Aorta (tissue), 5 donors: ENCODE data around the gene MTERF1. TPM values are rescaled to one million over a fixed set of nuclear protein-coding genes. Genes with fewer than 3 reads are reported as not detected.
"Not testable (repeated sequence)": the region's sequence is repeated elsewhere in the genome, so short reads cannot be mapped to it uniquely, and the experiment has no call there.

Experiments used
- ATAC-seq: fragments of 200-7000 bp; cut with Tn5 transposase; one replicate; pipeline ENCODE4 v1.9.1; 2022; ENCODE audit warnings: moderate library complexity; ENCODE audit not compliant: low FRiP score
- DNase-seq, 2 donors: peaks; one replicate each; pipeline ENCODE4 v3.0.0-alpha.2; 2020
- H3K27ac ChIP-seq, 2 donors: one replicate each; pipeline ENCODE4 v1.5.1; 2013; ENCODE audit warnings: low read length in 2 of 2, mild to moderate bottlenecking in 2 of 2, moderate library complexity in 2 of 2, control low read depth in 1 of 2, inconsistent platforms in 1 of 2, low read depth in 1 of 2
- H3K27me3 ChIP-seq, 2 donors: one replicate each; pipeline ENCODE4 v1.6.1; 2013; ENCODE audit warnings: control low read depth in 1 of 2, low read length in 1 of 2, mild to moderate bottlenecking in 1 of 2, moderate library complexity in 1 of 2; ENCODE audit not compliant: insufficient read depth in 2 of 2, control insufficient read depth in 1 of 2
- H3K36me3 ChIP-seq, 2 donors: one replicate each; pipeline ENCODE4 v1.6.1; 2013; ENCODE audit warnings: control low read depth in 1 of 2, low read length in 1 of 2, mild to moderate bottlenecking in 1 of 2; ENCODE audit not compliant: insufficient read depth in 2 of 2, control insufficient read depth in 1 of 2
- H3K4me1 ChIP-seq, 2 donors: one replicate each; pipeline ENCODE4 v1.6.1; 2013; ENCODE audit warnings: low read length in 2 of 2, control low read depth in 1 of 2, mild to moderate bottlenecking in 1 of 2, moderate library complexity in 1 of 2; ENCODE audit not compliant: insufficient read depth in 2 of 2, control insufficient read depth in 1 of 2
- H3K4me3 ChIP-seq, 2 donors: one replicate each; pipeline ENCODE4 v1.5.1; 2013; ENCODE audit warnings: low read length in 2 of 2, control low read depth in 1 of 2, mild to moderate bottlenecking in 1 of 2
- H3K9me3 ChIP-seq: one replicate; pipeline ENCODE4 v1.6.1; 2013; ENCODE audit warnings: mild to moderate bottlenecking, low read length; ENCODE audit not compliant: control insufficient read depth
- WGBS, 2 donors: extraction: QIAGEN DNeasy Blood & Tissue Kit; methylation state at CpG; one replicate each; pipeline ENCODE4 v1.1.7; 2013; 5-methylcytosine and 5-hydroxymethylcytosine counted together
- intact Hi-C, 2 donors: fragments of 100-400 bp; cut with DNase I; formaldehyde crosslinking; loops; one replicate each; pipeline versions ENCODE4 v1.14.2 to v1.15.0; 2022
- polyA plus RNA-seq, 2 donors: library from polyadenylated mRNA; stranded (reverse); fragments of 200-250 nt; gene quantifications; one replicate each; pipeline ENCODE4 v1.2.3, GENCODE V29; 2013
- total RNA-seq, 2 donors: library from RNA; stranded (reverse); fragmentation: NEBNext Ultra II Directional; extraction: Animal tissue kit (Norgen Biotek cat#: 25700); gene quantifications; one replicate each; pipeline ENCODE4 v1.2.1, GENCODE V29; 2021
- donor health status: healthy with polysubstance abuse.
- donor health status: Bipolar disorder and iron deficiency.
- donor health status: DM: no; HTN: no; CAD: no.
- donor health status: DM: no; HTN: no; CAD: no.
- donor health status: DM: yes; HTN: yes; CAD: no.

The MTERF1 gene
- total and polyA plus RNA-seq, 4 donors = 8.4 to 17.1 (median 10.6) TPM

DNA sequence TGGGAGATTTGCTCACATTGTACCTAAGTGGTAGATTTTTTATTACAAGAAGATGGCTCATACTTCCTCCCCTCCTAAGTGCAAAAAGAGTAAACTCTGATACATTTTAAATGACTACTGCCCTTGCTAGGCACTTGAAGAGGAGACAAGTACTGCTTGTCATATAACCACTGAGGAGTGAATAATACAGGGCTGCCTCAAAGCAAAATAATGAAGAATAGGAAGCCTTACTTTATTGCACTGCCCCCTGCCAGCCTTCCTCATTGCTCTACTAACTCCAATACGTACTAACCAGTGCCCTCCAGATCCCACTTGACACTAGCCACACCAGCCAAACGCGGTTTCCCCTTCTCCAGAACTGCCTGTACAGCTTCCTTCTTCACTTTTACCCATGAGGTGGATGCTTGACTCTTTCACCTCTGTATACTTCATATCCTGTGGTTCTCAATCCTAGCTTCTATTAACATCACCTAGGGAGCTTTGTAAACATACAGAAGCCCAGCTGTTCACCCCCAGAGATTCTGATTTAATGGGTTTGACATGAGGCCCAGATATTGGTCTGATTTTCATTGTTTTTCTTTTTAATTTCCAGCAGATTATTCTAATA lies 11.7 kb upstream of the MTERF1 start:
- intact Hi-C loops = no loop called here
- Histone ChIP-seq H3K27ac (no peak overlapping the region), H3K4me1 (no peaks in the 10 kb centered on the region), H3K4me3 (no peak overlapping the region), H3K27me3 (no peaks in the 10 kb centered on the region), H3K9me3 (no peaks in the 10 kb centered on the region), H3K36me3 (no peaks in the 10 kb centered on the region)
- DNase-seq = no peak
- WGBS, 2 donors = 42 to 51% methylated on average over 3 of the region's 3 CpGs
- no peak for ATAC-seq

DNA sequence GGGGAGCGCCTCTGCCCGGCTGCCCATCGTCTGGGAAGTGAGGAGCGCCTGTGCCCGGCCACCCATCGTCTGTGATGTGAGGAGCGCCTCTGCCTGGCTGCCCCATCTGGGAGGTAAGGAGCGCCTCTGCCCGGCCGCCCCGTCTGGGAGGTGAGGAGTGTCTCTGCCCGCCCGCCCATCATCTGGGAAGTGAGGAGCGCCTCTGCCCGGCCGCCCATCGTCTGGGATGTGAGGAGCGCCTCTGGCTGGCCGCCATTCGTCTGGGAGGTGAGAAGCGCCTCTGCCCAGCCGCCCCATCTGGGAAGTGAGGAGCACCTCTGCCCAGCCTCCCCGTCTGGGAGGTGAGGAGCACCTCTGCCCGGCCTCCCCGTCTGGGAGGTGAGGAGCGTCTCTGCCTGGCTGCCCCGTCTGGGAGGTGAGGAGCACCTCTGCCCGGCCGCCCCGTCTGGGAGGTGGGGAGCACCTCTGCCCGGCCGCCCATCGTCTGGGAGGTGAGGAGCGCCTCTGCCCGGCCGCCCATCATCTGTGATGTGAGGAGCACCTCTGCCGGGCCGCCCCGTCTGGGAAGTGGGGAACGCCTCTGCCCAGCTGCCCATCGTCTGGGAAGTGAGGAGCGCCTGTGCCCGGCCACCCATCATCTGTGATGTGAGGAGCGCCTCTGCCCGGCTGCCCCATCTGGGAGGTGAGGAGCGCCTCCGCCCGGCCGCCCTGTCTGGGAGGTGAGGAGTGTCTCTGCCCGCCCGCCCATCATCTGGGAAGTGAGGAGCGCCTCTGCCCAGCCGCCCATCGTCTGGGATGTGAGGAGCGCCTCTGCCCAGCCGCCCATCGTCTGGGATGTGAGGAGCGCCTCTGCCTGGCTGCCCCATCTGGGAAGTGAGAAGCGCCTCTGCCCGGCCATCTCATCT lies 8.0 kb upstream of the MTERF1 start:
- H3K27me3 ChIP-seq, H3K27ac ChIP-seq, H3K9me3 ChIP-seq, DNase-seq, H3K4me3 ChIP-seq, intact Hi-C loops, H3K4me1 ChIP-seq, ATAC-seq, H3K36me3 ChIP-seq: not testable (repeated sequence)
- 96% methylated on average over 50 to 60 of the region's 60 CpGs for WGBS, 2 donors

DNA sequence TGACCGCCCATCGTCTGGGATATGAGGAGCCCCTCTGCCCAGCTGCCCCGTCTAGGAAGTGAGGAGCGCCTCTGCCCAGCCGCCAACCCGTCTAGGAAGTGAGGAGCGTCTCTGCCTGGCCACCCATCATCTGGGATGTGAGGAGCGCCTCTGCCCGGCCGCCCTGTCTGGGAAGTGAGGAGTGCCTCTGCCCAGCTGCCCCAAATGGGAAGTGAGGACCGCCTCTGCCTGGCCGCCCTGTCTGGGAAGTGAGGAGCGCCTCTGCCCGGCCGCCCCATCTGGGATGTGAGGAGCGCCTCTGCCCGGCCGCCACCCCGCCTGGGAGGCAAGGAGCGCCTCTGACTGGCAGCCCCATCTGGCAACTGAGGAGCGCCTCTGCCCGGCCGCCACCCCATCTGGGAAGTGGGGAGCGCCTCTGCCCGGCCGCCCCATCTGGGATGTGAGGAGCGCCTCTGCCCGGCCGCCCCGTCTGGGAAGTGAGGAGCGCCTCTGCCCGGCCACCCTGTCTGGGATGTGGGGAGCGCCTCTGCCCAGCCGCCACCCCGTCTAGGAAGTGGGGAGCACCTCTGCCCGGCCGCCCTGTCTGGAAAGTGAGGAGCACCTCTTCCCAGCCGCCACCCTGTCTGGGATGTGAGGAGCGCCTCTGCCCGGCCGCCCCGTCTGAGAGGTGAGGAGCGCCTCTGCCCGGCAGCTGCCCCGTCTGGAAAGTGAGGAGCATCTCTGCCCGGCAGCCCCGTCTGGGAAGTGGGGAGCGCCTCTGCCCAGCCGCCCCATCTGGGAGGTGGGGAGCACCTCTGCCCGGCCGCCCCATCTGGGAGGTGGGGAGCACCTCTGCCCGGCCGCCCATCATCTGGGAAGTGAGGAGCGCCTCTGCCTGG lies 7.1 kb upstream of the MTERF1 start:
- H3K4me3 ChIP-seq, intact Hi-C loops, H3K9me3 ChIP-seq, H3K4me1 ChIP-seq, H3K27ac ChIP-seq, H3K27me3 ChIP-seq, H3K36me3 ChIP-seq, DNase-seq, ATAC-seq: not testable (repeated sequence)
- 92 to 95% methylated on average over 43 to 54 of the region's 54 CpGs for WGBS, 2 donors

DNA sequence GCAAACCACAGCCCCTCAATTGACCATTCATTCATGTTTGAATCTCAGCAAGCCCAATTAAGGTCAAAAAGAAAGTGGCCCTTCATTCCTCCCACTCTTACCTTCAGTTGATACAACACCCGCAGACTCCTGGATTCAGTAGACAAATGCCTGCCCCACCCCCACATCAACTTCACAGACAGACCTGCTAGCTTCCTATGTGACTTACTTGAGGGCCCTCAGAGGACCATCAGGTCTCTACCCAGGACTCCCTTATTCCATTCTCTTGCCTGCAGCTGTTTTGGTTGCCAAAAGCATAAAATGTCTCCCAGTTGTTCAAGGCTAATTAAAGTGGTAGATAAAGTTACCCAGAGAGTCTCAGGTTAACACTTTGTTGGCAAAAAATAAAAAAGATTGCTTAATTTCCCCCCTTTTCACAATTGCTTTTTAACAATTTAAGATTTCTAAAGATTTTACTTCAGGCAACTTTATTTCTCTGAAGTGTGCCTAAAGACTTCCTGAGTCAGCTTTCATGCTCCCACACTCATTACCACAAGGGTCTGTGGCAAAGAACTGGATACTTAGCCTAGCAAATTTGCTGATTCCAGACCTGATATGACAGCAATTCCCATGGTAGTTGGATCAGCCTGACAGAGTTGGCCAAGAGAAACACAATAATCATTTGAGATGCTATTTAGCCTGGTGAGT lies 3.3 kb upstream of the MTERF1 start:
- intact Hi-C loops = loop anchor here in 1 of 2 donors (5.0 kb wide), 1 partner anchor 802 kb away; no protein-coding TSS in a partner anchor
- 65 to 80% methylated on average over 1 of the region's 1 CpG for WGBS, 2 donors
- ATAC-seq (no peak), DNase-seq (no peak)
- no peak overlapping the region for H3K4me3 ChIP-seq
- H3K36me3 ChIP-seq = no peaks in the 10 kb centered on the region
- H3K27ac ChIP-seq = no peak overlapping the region
- no peaks in the 10 kb centered on the region for H3K4me1 ChIP-seq
- no peaks in the 10 kb centered on the region for H3K9me3 ChIP-seq
- no peaks in the 10 kb centered on the region for H3K27me3 ChIP-seq

DNA sequence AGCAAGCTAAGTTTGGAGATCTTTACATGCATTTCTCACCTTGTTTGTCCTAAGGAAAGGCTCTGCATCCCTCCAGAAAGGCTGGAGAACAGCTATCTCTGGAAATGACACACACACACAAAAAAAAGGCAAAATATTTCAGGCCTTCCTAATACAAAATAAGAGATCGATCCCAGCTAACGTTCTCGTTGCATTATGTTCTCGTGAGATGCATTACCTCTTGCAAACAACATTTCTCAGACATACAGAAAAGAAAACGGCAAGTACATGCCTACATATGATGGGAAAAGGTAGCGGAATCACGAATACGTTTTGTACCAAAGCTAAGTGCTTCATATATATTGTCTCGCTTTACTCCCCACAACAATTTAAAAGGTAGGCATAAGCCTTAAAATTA lies 488 bp downstream of the MTERF1 start:
- no peak for ATAC-seq
- no peaks in the 10 kb centered on the region for H3K9me3 ChIP-seq
- DNase-seq = no peak
- 2 to 4% methylated on average over 9 of the region's 9 CpGs for WGBS, 2 donors
- no peaks in the 10 kb centered on the region for H3K36me3 ChIP-seq
- no peaks in the 10 kb centered on the region for H3K27me3 ChIP-seq
- intact Hi-C loops = loop anchor here in 1 of 2 donors (5.0 kb wide), 1 partner anchor 798 kb away; no protein-coding TSS in a partner anchor
- no peak overlapping the region for H3K27ac ChIP-seq
- H3K4me3 ChIP-seq = peak overlapping the region; percentile 87 to 96
- peaks cover 0 to 3% of the 10 kb centered on the region in 2 donors for H3K4me1 ChIP-seq

DNA sequence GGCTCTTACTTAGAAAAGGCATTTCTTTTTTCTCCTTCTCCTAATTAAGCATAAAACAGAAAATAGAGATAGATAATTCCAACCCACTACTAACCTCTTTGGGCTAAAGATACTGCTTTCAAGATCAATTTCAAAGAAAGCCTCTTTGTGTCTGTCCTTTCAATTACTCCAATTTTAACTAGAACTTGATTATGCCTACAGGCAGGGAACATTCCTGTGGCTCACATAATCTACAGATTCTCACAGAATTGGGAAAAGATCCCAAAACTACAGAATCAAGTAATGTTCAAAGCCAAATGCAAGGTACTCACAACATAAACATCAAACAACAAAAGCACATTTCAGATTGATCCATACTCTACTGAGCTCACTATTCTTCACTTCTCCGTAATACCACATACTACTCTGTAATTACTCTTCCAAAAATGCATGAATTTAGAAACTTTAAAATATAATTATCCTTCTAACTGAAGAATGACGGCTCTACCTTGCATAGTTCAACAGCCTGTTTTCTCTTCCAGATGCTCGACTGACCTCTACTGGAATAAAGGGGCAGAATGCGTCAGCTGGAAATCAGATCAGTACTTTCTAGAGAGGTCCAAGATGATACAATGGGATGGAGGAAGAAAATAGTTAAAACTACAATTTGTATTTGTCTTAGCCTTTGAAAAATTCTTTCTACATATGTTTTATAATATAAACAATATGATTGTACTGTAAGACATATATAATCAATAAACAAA lies 3.9 kb downstream of the MTERF1 start:
- Histone ChIP-seq H3K27me3 (no peaks in the 10 kb centered on the region), H3K27ac (no peak overlapping the region), H3K36me3 (peaks cover 4 to 6% of the 10 kb centered on the region in 2 donors), H3K4me3 (no peak overlapping the region), H3K9me3 (no peaks in the 10 kb centered on the region), H3K4me1 (peaks cover 0 to 3% of the 10 kb centered on the region in 2 donors)
- intact Hi-C loops = no loop called here
- 68 to 70% methylated on average over 4 of the region's 4 CpGs for WGBS, 2 donors
- DNase-seq (no peak), ATAC-seq (no peak)

DNA sequence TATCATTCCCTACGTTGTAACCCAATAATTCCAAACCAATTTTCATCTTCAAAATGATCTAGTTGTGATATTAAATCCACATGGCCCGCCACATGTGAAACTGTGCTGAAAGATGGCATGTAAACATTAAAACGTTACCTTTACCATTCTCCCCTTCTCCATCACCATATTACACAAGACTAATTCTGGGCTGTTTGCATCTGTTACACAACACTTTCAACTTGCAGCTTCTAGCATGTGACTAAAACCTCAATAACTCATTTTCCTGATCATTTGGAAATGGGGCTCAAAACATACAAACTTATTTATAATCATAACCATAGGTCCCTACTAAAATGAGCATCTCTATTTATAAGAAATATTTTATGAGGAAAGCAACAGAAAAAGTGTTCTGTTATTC lies 4.7 kb downstream of the MTERF1 start:
- no peaks in the 10 kb centered on the region for H3K27me3 ChIP-seq
- H3K4me1 ChIP-seq = peaks cover 0 to 3% of the 10 kb centered on the region in 2 donors
- 85 to 88% methylated on average over 3 of the region's 3 CpGs for WGBS, 2 donors
- no peaks in the 10 kb centered on the region for H3K9me3 ChIP-seq
- H3K27ac ChIP-seq = no peak overlapping the region
- H3K4me3 ChIP-seq = no peak overlapping the region
- DNase-seq (no peak), ATAC-seq (no peak)
- intact Hi-C loops = no loop called here
- H3K36me3 ChIP-seq = peaks cover 4 to 6% of the 10 kb centered on the region in 2 donors
